GM21528 (cell line): Measurements from ENCODE around the gene PNPLA7.

Source experiments
- ATAC-seq: cut with Tn5 transposase; IDR thresholded peaks from one replicate; pipeline ENCODE4 v1.9.1; 2021; ENCODE audit warnings: mild to moderate bottlenecking, moderate library complexity; ENCODE audit not compliant: unreplicated experiment, low FRiP score

The PNPLA7 gene

GRCh38 chr9:137439158-137439714, 111.0 kb downstream of the PNPLA7 start:
- ATAC-seq, result no peak

- no peak for ATAC-seq
Observed at GRCh38 chr9:137438591-137439157, 111.5 kb downstream of the PNPLA7 start.

GRCh38 chr9:137437691-137438590, 112.3 kb downstream of the PNPLA7 start:
- no peak for ATAC-seq

GRCh38 chr9:137436761-137437600, 113.2 kb downstream of the PNPLA7 start:
- ATAC-seq, result no peak

- no peak for ATAC-seq
Observed at GRCh38 chr9:137435980-137436760, 114.0 kb downstream of the PNPLA7 start.

- ATAC-seq, result no peak
Observed at GRCh38 chr9:137435381-137435891, 114.8 kb downstream of the PNPLA7 start.

- no peak for ATAC-seq
Observed at GRCh38 chr9:137434498-137435380, 115.5 kb downstream of the PNPLA7 start.

GRCh38 chr9:137433916-137434431, 116.2 kb downstream of the PNPLA7 start:
- no peak for ATAC-seq

- no peak for ATAC-seq
Observed at GRCh38 chr9:137433349-137433915, 116.8 kb downstream of the PNPLA7 start.

- ATAC-seq, result no peak
Observed at GRCh38 chr9:137432687-137433348, 117.4 kb downstream of the PNPLA7 start.

- ATAC-seq, result no peak
Observed at GRCh38 chr9:137431416-137431931, 118.7 kb downstream of the PNPLA7 start.

GRCh38 chr9:137430723-137431415, 119.3 kb downstream of the PNPLA7 start:
- ATAC-seq, result no peak

GRCh38 chr9:137429974-137430722, 120.1 kb downstream of the PNPLA7 start:
- ATAC-seq, result no peak

- no peak for ATAC-seq
Observed at GRCh38 chr9:137429546-137429890, 120.7 kb downstream of the PNPLA7 start.

GRCh38 chr9:137428841-137429545, 121.2 kb downstream of the PNPLA7 start:
- no peak for ATAC-seq

GRCh38 chr9:137428311-137428630, 121.9 kb downstream of the PNPLA7 start:
- ATAC-seq, result no peak
